Activated T-cell treated with anti-CD3 and anti-CD28 coated beads for 48 hours (primary cell): ENCODE data around the gene HSD17B14.
A peak's percentile ranks its signal among the peaks of the same experiment; 100 is the strongest.
"Not testable (repeated sequence)": the region's sequence is repeated elsewhere in the genome, so short reads cannot be mapped to it uniquely, and the experiment has no call there.

Source experiments
- DNase-seq: peaks from one replicate; pipeline ENCODE4 v3.0.0-alpha.2; 2020; ENCODE audit warnings: low read depth

HSD17B14 gene

GRCh38 chr19:48867123-48867745 lies 30.9 kb upstream of the HSD17B14 start:
- DNase-seq = no peak

DNA sequence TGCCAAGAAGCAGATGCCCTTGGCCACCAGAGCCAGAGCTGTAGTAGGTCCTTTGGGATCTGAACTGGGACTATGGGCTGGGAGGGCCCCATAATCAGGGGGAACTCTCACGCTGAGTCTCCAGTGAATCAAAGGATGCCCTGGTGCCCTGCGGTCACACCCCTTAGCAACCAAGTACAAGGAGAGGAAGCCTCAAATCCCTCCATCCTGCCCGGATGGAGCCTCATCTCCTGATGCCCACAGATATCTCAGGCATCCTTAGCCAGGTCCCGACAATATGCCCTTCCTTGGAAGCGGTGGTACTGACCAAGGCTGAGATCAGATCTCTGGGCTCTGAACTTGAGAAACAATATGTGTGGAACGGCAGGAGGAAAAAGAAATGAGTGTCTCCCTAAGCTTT lies 30.4 kb upstream of the HSD17B14 start:
- DNase-seq = no peak

GRCh38 chr19:48862827-48863226 lies 26.5 kb upstream of the HSD17B14 start:
- DNase-seq = no peak

DNA sequence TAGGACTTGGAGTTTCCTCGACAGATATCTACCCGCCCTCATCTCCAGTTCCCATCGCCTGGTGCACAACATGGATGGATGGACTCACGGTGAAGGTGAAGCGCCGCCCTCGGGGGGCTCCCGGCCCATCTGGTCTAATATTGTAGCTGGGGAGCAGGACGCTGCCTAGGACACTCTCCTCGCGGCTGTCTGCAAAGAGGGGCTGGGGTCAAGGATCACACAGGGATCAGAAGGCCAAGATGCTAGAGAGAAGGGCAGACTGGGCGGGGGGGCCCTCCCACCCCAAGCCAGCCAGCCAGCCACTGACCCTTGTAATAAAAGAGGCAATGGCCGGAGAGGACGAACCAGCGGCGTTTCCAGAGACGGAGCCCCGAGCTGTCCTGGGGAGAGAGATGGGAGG lies 25.0 kb upstream of the HSD17B14 start:
- no peak for DNase-seq

GRCh38 chr19:48859711-48860572 lies 23.7 kb upstream of the HSD17B14 start:
- DNase-seq = no peak

DNA sequence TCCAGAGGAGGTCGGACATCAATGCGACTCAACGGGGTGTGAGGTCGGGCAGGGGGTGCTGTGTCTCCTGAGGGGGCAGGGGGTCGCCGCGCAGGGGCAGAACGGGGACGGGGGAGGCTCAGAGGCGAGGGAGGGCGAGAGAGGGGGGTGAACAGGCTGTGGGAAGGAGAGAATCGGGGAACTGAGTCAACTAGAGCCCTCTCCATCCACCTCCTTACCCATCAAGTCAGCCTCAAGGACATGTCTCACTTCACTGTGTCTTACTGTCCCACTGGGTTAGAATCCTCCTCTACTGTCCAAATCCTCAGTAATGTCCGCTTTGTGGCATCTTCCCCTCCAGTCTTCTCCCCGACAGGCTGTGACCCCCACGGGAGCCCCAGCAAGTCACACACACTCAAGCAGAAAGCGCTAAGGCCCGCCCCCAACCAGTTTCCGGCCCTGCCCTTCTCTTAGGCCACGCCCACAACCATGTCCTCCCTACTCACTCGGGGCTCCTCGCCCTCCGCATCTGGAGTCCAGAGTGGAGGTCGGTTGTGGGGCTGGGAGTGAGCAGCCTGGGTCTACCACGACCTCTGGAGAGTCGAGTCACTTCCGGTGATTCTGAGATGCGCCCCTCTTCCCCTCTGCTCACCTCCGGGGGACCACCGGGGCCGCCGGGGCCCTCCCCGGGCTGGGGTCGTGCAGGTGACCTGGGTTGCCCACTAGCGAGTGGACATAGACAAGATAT lies 22.9 kb upstream of the HSD17B14 start:
- peak; percentile 79 for DNase-seq

DNA sequence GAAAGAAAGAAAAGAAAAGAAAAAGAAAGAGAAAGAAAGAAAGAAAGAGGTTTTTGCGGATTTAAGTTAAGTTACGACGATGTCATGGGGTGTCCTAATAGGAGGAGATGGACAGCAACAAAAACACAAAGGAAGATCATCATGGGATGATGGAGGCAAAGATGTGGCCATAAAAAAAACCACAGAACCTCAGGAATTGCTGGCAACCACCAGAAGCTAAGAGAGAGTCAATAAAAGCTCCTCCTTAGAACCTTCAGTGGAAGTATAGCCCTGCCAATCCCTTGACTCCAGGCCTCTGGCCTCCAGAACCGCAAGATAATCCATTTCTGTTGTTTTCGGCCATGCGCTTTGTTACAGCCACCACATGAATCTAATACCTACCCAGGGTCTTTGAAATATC lies 20.6 kb upstream of the HSD17B14 start:
- no peak for DNase-seq

GRCh38 chr19:48854103-48854502 lies 17.8 kb upstream of the HSD17B14 start:
- DNase-seq = no peak

- DNase-seq = no peak
Observed at GRCh38 chr19:48853483-48853882, 17.2 kb upstream of the HSD17B14 start.

GRCh38 chr19:48852292-48852691 lies 16.0 kb upstream of the HSD17B14 start:
- DNase-seq = no peak

DNA sequence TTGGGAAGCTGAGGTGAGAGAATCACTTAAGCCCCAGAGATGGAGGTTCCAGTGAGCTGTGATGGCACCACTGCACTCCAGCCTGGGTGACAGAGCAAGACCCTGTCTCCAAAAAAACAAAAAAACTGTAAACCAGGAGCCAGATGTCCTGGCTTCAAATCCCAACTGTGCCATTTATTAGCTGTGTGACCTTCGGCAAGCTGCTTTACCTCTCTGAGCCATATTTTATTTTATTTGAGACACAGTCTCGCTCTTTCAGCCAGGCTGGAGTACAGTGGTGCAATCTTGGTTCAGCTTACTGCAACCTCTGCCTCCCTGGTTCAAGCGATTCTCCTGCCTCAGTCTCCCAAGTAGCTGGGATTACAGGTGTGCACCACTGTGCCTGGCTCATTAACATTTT lies 10.4 kb upstream of the HSD17B14 start:
- not testable (repeated sequence) for DNase-seq

DNA sequence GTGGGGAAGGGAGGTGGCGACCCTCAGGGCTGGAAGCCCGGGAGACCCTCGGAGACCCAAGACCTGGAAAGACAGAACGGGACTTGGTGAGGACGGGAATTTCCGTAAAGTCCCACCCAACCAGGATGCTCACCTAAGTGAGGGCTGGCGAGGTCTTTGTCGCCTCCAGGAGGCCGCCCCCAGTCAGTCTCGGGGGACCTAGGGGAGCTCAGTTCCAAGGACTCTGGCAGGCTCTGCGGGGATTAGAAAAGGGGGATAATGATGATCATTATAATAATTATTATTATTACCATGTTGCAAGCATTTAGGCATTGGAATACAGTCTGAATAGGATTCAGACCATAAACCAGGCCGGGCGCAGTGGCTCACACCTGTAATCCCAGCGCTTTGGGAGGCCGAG lies 9.1 kb upstream of the HSD17B14 start:
- DNase-seq = no peak

- no peak for DNase-seq
Observed at GRCh38 chr19:48844472-48844871, 8.2 kb upstream of the HSD17B14 start.

DNA sequence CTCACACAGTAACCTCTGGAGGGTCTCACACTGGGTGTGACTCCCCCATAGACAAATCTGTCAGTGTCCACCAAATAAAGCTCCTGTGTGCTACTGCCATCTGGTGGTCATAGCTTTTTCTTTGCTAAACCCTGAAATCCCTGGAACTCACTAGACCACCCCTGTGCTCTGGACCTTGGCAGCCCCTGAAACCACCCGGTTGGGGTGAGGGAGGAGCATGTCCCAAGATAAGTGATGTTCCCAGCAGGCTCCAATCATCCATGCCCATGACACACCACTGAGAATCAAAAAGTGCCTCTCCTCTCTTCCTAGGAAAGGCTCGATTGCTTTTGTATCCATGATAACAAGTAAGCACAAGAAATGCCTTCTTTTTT lies 6.5 kb upstream of the HSD17B14 start:
- no peak for DNase-seq

GRCh38 chr19:48841571-48841970 lies 5.3 kb upstream of the HSD17B14 start:
- DNase-seq = no peak

GRCh38 chr19:48841047-48841446 lies 4.8 kb upstream of the HSD17B14 start:
- DNase-seq = no peak

DNA sequence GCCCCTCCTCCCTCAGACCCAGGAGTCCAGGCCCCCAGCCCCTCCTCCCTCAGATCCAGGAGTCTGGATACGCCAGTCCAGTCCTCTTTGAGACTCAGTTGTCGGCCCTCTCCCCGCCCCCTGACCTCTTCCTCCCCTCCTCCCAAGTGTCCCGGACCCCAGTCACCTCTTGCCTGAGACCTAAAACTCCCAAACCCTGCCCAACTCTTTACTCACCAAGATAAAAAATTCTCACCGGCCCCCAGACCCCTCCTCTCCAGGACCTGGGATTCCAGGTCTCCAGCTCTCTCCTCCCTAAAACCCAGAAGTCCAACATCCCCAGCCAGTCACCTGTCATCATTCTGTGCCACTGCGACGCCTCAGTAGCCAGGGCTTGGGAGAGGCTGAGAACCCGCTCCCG lies 1.4 kb upstream of the HSD17B14 start:
- DNase-seq = no peak

GRCh38 chr19:48837051-48837524 lies 797 bp upstream of the HSD17B14 start:
- peak; percentile 74 for DNase-seq

DNA sequence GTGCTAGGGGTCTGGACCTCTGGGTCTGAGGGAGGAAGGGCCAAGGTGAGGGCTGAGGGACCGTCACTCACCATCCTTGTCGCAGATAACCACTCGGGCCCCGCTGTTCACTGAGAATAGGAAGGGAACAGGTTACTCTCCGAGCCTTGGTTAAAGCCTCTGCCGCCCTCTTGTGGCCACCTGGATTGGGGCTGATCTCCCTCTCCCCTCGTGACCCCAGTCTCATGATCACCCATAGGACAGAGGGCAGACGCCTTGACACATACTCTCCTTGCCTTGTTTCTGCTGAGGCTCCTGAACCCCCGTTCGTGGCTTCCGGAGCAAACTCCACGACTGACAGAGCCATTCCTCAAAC lies 580 bp downstream of the HSD17B14 start:
- peak; percentile 88 for DNase-seq

GRCh38 chr19:48833977-48834376 lies 2.3 kb downstream of the HSD17B14 start:
- no peak for DNase-seq

- no peak for DNase-seq
Observed at GRCh38 chr19:48833049-48833448, 3.2 kb downstream of the HSD17B14 start.

GRCh38 chr19:48830965-48831364 lies 5.3 kb downstream of the HSD17B14 start:
- no peak for DNase-seq

DNA sequence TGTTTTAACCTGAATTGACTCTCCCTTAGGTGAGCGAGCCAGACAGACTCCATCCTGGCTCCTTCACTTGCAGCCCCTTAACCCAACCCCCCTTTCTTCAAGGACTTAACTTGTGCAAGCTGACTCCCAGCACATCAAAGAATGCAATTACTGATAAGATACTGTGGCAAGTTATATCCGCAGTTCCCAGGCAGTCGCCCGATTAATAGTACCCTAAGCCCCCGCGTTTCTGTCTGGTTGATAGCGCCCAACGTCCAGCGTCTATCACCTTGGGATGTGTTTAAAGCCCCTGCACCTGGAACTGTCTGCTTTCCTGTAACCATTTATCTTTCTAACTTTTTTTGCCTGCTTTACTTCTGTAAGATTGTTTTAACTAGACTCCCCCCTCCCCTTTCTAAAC lies 6.2 kb downstream of the HSD17B14 start:
- DNase-seq = no peak
